Activated CD4-positive, alpha-beta T cell treated with anti-CD3 and anti-CD28 coated beads, Interleukin-2, amount 50 U/mL, for 4 hours (primary cell): ENCODE measurements around the gene PKP2.
"Not testable (repeated sequence)": the region's sequence is repeated elsewhere in the genome, so short reads cannot be mapped to it uniquely, and the experiment has no call there.

Source experiments
- DNase-seq, 2 experiments: peaks; one replicate each; pipeline ENCODE4 v3.0.0-alpha.2; 2020

Gene PKP2

DNA sequence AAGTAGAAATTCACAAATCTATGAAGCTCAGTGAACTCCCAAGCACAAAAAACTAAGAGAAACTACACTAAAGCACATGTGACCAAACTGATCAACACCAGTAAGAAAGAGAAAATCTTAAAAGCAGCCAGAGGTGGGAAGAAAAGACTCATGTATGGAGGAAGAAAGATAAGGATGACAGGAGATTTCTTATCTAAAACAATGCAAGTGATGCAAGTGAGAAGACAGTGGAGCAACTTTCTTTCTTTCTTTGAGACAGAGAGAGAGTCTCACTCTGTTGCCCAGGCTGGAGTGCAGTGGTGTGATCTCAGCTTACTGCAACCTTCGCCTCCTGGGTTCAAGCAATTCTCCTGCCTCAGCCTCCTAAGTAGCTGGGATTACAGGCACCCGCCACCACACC, 34.9 kb downstream of the PKP2 start:
- not testable (repeated sequence) for DNase-seq

DNA sequence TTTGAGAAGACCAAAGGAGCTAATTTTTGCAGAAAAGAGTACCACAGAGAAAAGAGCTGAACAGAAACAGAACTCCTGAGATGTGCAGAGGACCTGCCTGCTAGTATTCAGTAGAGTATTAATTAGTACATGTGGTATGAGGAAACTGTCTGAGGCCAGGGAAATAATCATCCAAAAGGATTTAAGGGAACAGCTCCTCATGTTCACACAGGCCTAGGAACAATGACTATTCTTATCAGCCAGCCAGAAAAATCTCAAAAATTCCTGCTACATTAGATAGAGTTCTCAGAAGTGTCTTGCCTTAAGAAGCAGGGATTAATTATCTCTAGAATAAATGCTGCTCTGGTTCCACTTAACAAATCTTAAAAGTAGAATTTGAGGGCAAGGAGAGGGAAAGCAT, 36.4 kb downstream of the PKP2 start:
- DNase-seq = no peak

DNA sequence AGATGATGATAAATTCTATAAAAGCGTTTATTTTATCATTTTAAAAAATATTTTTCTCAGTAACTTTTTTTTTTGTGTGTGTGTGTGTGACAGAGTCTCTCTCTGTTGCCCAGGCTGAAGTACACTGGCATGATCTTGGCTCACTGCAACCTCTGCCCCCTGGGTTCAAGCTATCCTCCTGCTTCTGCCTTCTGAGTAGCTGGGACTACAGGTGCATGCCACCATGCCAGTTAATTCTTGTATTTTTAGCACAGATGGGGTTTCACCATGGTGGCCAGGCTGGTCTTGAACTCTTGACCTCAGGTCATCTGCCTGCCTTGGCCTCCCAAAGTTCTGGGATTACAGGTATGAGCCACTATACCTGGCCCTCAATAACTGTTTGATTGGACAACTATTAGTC, 37.2 kb downstream of the PKP2 start:
- no peak for DNase-seq

DNA sequence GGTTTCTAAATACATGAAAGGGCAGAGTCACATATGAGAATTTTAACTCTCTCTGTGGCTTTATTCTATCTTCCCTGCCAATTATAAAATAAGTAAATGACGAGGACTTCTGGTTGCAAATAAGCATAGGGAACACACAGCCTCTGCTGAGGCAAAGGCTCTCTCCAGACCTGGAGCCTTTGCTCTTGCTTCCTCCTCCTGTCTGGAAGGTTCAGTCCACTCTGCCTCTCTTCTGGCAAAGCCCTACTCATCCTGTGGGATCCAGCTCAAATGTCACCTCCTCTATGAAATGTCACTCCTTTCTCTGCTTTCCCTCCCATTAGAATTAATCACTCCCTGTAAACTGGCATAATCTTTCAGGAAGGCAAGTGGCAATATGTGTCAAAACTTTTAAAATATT, 41.9 kb downstream of the PKP2 start:
- no peak for DNase-seq

DNA sequence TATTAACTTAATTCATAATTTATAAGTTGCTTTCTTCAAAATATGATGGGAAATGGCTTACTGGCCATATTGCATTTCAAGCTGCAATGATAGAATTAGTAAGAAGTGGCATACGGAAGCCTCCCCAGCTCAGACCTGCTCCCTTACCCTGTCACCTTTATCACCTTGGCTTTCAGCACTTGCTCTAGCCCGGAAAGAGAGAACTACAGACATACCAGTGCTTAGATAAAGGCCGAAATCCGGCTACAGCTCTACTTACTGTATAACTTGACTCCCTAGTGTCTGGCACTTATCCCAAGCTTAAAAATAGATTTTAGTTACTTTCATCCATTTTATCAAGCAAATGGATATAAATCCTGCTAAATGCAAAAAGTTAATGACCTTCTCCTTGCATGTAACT, 42.5 kb downstream of the PKP2 start:
- no peak for DNase-seq

DNA sequence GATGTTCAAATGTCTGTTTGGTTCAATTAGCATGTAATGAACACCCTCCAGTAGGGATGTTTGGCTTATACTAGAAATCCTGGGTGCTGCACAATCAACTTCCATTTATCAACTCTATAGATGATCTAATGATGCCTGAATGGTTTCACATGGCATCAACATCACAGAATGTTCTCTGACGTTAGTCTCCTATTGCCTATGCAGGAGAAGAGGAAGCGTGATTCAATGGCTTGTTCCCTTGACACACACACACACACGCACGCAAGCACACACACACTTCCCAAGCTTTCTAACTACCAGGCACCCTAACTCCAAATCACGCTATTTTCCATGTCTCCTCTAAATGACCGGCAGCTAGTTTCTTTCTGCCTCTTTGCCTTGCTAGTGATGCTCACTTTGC, 49.3 kb downstream of the PKP2 start:
- DNase-seq = no peak

DNA sequence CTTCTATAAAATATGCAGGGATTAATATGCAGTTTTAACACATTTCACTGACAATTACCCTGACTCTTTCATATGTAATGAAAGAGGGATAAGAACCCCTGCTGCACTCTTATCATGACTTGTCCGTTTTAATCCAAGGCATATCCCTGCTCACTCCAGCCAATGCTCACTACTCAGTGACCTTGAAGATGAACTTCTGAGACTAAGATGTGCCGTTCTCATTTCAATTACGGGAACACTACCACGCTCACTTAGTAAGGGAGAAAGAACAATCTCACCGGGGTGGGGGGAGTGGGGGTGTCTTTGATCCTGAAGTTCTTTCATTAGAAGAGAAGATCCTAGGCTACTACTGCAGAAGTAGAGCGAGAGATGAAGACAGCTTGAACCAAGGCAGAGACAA, 50.5 kb downstream of the PKP2 start:
- no peak for DNase-seq

DNA sequence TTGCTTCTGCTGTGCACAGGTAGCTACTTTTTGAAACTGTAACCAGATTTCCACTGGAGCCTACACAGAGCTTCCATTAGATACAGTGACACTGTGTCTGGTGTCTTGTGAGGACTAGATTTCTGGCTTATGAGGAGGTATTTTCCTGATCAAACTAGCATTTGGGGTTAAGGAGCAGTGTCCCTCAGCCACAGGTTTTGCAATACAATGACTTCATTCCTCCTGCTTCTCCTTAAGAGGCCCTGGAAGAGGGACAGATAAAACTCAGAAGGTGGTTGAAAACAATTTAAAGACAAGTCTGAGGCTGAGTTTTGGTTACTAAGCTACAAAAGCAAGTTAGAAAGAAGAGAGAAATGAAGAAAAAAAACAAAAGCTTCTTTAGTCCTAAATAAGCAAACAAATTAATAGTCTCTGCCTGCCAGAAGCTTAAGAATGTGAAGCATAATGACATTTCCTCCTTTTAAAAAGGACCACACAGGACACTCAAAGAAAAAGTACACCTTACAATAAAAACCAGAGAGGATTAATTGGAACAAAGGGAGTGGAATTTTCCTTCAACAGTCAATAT, 53.0 kb downstream of the PKP2 start:
- no peak for DNase-seq

DNA sequence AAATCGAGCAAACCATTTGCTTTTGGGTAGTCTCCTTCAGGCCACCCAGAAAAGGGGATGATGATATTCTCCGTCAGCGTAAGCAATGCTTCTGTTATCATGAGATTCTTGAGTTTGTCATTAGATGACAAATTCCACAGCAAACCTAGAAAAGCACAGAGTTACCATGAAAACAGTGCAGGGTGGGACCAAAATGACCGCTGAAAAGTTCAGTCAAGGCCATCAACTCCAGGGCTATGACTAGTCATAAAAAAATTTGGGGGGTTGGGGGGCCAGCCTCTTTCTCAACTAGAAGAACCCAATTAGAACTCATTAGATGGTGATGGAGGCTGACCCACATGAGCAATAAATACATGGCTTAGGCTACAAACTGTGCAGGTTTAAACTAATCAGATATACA, 55.5 kb downstream of the PKP2 start:
- DNase-seq = no peak

DNA sequence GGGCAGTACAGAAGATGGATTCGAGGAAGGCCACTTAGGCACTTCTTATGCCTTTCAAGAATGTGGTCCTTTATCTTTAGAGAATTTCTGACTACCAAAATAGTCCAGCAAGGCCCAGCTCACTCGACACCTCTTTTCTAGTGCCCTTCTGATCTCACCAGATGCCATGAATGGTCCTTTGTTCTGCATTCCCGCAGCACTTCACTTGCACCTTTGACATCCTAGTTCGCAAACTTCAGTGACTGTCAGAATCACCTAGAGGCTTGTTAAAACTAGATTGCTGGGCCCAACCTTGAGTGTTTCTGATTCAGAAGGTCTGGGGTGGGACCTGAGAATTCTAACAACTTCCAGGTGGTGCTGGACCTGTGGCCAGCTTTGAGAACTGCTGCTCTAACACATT, 56.7 kb downstream of the PKP2 start:
- no peak for DNase-seq

DNA sequence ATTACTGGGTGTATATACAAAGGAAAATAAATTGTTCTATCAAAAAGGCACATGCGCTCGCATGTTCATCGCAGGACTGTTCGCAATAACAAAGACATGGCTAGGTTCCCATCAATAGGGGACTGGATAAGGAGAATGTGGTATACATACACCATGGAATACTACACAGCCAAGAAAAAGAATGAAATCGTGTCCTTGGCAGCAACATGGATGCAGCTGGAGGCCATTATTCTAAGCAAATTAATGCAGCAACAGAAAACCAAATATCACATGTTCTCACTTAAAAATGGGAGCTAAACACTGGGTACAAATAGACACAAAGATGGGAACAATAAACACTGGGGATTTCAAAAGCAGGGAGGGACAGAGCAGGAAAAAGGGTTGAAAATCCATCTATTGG, 58.6 kb downstream of the PKP2 start:
- no peak for DNase-seq

DNA sequence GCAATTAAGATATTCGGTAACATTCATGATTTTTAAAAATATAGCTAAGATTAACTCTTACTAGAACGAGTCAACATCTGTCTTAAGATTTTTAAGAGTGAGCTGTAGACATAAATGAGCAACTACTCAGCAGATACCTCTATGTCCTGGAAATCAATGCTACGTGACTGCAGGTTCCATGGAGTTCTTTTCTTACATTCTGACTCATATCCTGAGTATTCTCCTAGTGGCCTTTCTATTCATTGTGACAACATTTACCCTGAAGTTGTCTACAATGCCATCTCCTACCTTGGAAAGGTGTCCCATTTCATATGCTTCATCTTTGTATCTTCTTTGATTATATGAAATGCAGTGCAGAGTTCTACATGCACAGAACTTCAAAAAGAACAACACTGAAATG, 59.9 kb downstream of the PKP2 start:
- no peak for DNase-seq

DNA sequence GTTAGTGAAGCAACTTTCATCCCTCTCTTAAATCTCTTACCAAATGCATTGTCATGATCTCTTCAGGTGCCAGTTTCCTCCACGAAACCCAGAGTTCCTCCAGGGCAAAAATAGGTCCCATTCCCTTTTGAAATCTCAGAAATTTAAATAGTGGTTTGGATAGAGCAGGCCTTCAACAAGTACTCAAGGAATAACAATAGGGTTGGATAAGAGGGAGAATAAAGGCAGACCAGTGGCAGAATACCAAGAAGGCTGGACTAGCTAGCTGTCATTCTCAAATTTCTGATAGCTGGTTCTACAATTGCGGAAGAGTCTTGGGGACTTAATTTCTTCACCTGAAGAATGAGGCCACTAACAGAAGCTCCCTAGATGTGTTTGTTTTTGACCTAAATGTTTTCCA, 62.5 kb downstream of the PKP2 start:
- DNase-seq = no peak

DNA sequence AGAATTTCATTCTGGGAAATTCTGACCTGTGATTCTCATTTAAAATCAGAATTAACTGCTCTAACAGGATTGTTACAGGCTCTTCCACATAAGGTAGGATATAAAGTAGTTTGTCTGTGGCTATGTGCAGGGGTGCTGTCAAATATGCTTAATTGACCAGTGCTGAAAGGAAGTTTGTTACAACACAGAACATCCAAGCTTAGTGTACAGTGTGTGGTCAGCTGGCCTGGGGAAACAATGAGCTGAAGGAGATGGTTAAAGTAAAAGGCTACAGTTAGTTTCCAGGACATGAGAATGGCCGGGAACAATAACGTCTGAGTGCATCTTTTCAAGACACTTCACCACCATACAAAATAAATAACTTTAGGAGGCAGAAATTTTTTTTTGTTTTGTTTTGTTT, 68.0 kb downstream of the PKP2 start:
- no peak for DNase-seq

DNA sequence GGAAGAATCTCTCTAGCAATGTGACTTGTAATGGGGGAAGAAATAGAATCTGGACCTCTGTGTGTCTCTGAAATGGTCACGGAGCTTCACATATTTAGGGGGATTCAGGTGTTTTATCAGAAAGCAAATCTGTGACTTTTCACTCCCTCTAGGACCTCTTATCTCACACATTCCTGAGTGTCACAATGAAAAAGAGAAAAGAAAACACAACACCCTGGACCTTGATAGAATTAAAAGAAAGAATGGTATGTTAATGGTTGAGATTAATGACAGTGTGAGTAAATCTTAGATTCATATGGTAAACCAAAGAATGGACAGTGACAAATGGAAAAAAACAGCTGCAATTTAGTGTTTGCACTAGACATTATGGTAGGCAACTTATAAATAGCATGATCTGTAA, 68.5 kb downstream of the PKP2 start:
- no peak for DNase-seq

DNA sequence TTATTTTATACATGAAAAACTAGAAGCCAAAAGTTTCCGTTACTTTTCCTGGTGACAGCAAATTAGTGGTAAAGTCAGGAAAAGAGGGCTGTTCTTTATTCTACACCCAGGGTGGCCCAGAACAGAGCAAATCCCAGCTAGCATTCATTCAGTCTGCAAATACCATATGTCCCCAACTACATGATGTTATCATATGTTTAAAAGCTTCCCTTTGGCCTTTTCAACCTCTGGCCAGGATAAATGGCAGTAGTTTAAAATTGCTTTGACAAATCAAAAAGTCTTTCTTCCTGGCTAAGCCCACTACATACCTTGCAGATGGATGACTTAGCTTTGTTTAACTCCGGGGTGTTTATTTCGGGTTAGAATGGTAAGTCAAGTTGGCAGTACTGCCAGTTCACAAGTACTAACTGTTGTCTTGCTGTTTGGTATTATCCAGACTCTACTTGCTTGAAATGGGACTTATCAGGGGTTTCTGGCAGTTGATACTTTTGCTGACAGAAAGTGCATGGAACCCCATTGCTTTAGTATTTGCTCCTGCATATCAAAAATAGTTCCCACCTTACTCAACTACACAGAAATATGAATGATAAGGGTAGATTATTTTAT, 69.7 kb downstream of the PKP2 start:
- DNase-seq = no peak

DNA sequence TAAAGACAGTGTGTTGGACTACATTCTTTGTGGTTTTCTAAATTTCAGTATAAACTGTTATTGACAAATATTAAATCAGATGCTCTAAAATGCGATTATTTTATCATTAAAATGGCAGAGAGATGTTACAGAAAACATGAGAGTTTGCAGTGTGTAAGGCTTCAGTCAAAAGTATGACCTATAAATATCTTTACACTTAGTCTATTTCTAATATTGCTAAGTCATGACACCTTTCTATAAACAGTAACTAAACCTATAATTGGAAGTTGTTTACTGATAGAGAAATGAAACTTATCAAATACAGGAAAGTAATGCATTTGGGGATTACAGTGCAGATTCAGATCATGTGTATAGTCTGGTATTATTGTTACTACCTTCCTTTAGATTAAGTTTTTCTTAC, 72.0 kb downstream of the PKP2 start:
- no peak for DNase-seq

DNA sequence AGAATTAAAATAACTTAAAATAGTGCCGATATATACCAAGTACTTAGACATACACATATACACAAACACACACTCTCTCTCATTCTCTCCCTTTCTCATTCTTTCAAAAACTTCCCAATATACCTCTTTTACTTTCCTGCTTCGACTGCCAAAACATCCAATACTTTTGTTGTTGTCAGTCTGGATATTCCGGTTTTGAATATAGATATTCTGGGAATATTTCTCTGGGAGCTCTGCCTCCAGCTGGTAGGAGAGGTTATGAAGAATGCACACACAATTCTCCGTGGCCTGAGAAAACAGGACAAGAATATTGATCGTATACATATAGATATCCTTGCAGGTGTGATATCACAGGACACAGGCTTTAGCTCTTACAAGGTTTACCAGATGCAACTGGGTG, 74.2 kb downstream of the PKP2 start:
- DNase-seq = no peak

DNA sequence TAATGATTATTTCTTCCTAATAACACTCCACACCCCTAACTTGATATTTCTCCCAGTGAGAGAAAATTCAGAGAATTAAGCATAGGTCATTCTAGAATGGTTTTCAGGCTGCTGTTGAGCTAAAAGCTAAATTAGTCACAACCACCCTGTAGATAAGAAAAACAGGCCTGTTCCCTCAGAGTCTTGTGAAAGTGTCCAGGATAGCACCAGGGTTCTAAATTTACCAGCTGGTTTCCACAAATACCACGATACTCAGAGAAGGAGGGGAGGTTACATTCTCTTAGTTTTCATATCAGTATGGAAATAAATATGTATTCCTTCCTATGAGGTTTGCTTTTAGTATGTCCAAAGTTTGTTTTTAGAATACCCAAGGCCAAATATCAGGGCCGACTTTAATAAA, 74.9 kb downstream of the PKP2 start:
- no peak for DNase-seq

DNA sequence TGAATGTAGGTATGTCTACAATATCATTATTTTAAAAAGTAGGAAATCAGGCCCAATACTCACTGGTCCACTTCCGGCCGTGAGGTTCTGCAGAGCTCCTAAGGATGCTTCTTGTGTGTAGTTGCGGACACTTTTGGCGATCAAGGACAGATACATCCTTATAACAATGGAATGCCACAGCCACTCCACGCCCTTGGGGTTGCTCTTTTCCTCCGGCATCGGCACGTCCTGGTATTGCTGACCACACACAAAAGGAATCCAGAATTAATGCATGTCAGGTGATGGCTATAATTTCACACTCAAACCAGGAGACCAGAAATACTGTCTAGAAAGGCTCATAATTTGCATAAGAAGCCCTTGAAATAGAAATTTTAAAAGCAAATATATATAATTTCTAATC, 75.3 kb downstream of the PKP2 start:
- DNase-seq = no peak

DNA sequence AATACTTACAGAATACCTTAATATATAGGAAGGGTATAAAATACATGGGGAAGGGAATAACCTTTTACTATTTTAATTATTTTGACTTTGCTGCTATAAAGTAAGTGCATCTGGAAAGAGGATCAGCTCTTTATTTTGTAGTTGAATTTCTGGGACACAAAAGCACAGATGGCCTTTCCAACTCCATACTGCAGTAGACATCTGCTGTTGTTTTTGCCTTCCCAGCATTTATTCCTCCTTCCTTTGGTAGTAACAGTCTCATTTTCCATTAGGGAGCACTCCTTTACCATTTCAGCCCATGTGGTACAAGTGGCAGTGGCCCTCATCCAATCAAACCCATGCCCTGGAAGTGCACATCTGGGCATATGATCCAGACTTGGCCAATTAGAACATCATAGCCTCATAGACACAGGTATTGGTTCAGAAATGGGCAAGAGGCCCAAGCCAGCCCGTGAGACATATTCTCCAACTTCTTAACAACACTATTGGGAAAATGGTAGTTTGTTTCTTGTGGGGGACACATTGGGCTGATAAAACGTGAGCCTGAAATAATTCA, 76.1 kb downstream of the PKP2 start:
- no peak for DNase-seq

DNA sequence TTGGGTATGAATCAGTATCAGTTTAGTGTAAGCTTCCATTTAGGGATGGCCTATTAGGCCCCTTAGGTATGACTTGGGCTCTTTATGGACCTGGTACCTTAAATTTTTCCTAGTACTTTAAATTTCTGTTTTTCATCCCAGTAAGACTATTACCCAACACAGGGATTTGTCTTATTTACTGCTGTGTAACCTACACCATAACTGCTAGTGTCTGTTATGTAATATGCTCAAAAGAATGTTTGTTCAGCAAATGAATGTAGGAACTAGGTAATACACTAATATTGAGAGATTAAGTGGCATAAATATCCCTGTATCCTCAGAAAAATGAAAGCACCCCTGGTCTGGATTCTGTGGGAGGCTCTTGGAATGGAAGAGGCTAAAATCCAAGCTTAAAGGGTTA, 77.2 kb downstream of the PKP2 start:
- no peak for DNase-seq

DNA sequence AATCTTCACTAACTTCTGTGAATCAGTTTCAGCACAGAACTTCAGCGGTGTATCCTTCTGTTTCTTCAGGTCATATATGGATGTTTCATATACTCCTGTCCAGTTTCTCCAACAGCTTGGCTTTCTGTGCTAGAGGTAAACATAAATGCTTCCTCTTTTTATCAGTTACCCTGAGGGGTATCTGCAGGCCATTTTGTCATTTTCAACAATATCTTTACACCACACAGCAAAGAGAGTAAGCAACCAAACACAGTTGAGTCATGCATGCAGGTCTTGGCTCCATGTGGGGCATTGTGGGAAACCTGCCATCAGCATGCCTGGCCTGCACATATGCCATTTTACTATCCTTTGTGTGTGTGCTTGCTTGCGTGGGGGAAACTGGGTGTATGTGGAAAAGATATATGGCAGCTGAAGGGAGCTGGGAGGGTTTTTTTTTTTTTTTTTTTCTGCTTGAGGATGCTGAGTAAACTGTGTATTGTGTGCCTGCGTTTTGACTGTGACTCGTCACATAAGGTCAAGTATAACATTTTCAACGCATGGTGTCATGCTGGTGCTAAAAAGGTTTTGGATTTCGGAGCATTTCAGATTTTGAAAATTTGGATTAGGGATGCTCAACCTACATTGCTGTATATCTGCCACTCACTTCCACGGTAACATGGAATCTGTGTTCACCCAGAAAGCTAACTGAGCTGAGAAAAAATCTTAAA, 84.7 kb downstream of the PKP2 start:
- DNase-seq = no peak

DNA sequence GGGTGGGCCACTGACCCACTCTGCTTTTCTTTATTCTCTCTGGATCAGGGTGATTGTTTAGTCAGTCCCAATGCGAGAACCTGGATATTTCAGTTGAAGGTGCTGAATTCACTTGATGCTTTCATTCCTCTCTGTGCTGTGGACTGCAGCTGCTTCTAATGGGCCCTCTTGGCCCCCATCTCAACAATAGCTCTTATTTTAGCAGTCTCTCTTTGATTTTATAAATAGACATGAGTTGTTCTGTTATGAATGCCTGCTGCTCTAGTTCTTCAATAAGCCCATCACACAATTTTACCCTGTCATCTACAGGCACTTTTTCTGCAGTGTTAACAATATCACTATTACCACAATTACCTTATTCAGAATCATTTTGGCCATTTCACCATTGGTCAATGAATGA, 86.7 kb downstream of the PKP2 start:
- DNase-seq = no peak

DNA sequence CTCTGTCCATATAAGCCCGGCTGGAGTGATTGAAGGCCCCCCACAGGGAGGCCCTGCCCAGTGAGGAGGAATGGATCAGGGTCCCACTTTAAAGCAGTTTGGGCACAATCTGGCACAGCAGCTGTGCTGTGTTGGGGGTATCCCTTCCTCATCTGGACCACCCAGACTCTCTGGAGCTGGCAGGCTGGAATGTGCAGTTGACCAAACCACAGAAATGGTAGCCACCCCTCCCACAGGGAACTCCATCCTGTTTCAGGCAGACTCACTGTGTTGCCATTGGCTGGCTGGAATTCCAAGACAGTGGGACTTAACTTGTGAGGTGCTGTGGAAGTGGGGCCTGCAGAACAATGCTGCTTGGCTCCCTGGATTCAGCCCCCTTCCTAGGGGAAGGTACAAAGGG, 87.4 kb downstream of the PKP2 start:
- DNase-seq = no peak
